ENCODE data around the gene FBN1.

FBN1 gene

DNA sequence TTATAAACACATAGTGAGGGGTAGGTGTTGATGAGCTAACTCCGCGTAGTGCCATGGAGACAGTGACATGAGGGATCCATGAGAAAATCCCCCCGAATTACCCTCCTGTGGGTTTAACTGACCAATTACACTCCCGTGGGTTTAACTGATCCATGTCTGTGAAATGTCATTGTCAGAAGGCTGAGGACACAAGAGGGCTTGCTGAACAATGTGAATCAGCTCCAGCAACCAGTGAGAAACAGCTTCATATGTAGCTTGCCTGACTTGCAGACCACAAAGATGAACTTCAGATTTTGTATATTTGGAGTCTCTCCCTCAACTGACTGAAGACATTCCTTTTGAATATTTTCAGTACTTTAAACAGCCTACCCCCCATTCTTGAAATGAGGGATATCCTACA is 144.9 kb downstream of the FBN1 start:
- Histone ChIP-seq H3K14ac (ENCODE audit: low read length in 2 of 2) (no peak overlapping the region), H3K23ac (ENCODE audit: low read length in 2 of 2) (no peak overlapping the region), H4K8ac (ENCODE audit: low read length) (no peak overlapping the region), H3K79me1 (replicated peaks; ENCODE audit: low read length, poor library complexity, severe bottlenecking) (peaks cover 4% of the 10 kb centered on the region), H3K9me3 (ENCODE audit: control insufficient read depth, low read length) (no peaks in the 10 kb centered on the region), H3K36me3 (ENCODE audit: control insufficient read depth in 1 of 2, insufficient read depth in 2 of 2, low read depth in 1 of 2, low read length in 2 of 2) (peaks cover 17 to 99% of the 10 kb centered on the region in 2 experiments), H3K9ac (ENCODE audit: low read length) (peak overlapping the region; percentile 3), H2AFZ (ENCODE audit: low read depth, low read length) (no peak overlapping the region), H3K4ac (ENCODE audit: low read depth in 1 of 2, low read length in 2 of 2) (no peak overlapping the region), H3K4me2 (ENCODE audit: low read length, poor library complexity, severe bottlenecking) (no peak overlapping the region), H3K27me3 (ENCODE audit: control insufficient read depth in 1 of 2, insufficient read depth in 1 of 2, low read length in 2 of 2) (no peaks in the 10 kb centered on the region), H3K27ac (ENCODE audit: low read length, poor library complexity, severe bottlenecking) (no peak overlapping the region), H2BK120ac (ENCODE audit: low read depth, low read length) (no peak overlapping the region), H2AK5ac (ENCODE audit: low read length, severe bottlenecking) (no peak overlapping the region), H3K4me3 (ENCODE audit: insufficient read depth in 1 of 2, low read depth in 1 of 2, low read length in 2 of 2) (no peak overlapping the region), H3K4me1 (ENCODE audit: control insufficient read depth, insufficient read depth, low read depth, low read length) (no peaks in the 10 kb centered on the region), H2BK15ac (ENCODE audit: low read depth, poor library complexity, severe bottlenecking) (no peak overlapping the region), H2BK12ac (ENCODE audit: low read length in 2 of 2) (no peak overlapping the region), H2BK5ac (ENCODE audit: low read depth, low read length, poor library complexity, severe bottlenecking) (no peak overlapping the region), H4K91ac (ENCODE audit: low read length) (no peak overlapping the region), H3K18ac (ENCODE audit: low read depth in 1 of 2, low read length in 2 of 2) (no peak overlapping the region)
- WGBS = 79% methylated on average over 4 of the region's 4 CpGs
- peak; percentile 41 for DNase-seq

DNA sequence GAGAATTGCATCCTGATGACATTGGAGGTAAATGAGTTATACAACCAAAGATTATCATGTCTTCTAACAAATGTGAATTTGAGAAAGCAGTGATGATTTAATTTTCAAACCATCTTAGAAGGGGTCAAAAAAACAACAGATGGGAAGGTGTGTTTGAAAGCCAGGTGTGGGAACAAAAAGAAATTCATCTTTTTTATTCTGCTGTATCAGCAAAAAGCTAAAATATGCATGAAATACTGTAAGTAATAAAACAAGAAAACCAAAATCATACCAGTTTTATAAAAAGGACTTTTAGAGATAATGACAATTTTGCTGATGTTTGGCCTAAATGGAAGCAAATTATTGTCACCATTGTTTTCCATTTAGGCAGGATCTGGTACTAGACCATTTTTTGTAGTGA is 145.5 kb downstream of the FBN1 start:
- Histone ChIP-seq H2AFZ (ENCODE audit: low read depth, low read length) (no peak overlapping the region), H2BK12ac (ENCODE audit: low read length in 2 of 2) (no peak overlapping the region), H2AK5ac (ENCODE audit: low read length, severe bottlenecking) (no peak overlapping the region), H3K4me1 (ENCODE audit: control insufficient read depth, insufficient read depth, low read depth, low read length) (peaks cover under 1% of the 10 kb centered on the region), H3K14ac (ENCODE audit: low read length in 2 of 2) (no peak overlapping the region), H3K23ac (ENCODE audit: low read length in 2 of 2) (no peak overlapping the region), H2BK5ac (ENCODE audit: low read depth, low read length, poor library complexity, severe bottlenecking) (no peak overlapping the region), H3K9ac (ENCODE audit: low read length) (no peak overlapping the region), H3K27me3 (ENCODE audit: control insufficient read depth in 1 of 2, insufficient read depth in 1 of 2, low read length in 2 of 2) (no peaks in the 10 kb centered on the region), H3K4me3 (ENCODE audit: insufficient read depth in 1 of 2, low read depth in 1 of 2, low read length in 2 of 2) (no peak overlapping the region), H3K36me3 (ENCODE audit: control insufficient read depth in 1 of 2, insufficient read depth in 2 of 2, low read depth in 1 of 2, low read length in 2 of 2) (peaks cover 18 to 99% of the 10 kb centered on the region in 2 experiments), H2BK120ac (ENCODE audit: low read depth, low read length) (no peak overlapping the region), H3K27ac (ENCODE audit: low read length, poor library complexity, severe bottlenecking) (no peak overlapping the region), H4K8ac (ENCODE audit: low read length) (peak overlapping the region; percentile 32), H3K4me2 (ENCODE audit: low read length, poor library complexity, severe bottlenecking) (no peak overlapping the region), H3K9me3 (ENCODE audit: control insufficient read depth, low read length) (no peaks in the 10 kb centered on the region), H3K4ac (ENCODE audit: low read depth in 1 of 2, low read length in 2 of 2) (no peak overlapping the region), H3K79me1 (replicated peaks; ENCODE audit: low read length, poor library complexity, severe bottlenecking) (peaks cover 4% of the 10 kb centered on the region), H3K18ac (ENCODE audit: low read depth in 1 of 2, low read length in 2 of 2) (no peak overlapping the region), H4K91ac (ENCODE audit: low read length) (no peak overlapping the region), H2BK15ac (ENCODE audit: low read depth, poor library complexity, severe bottlenecking) (no peak overlapping the region)
- DNase-seq = no peak

DNA sequence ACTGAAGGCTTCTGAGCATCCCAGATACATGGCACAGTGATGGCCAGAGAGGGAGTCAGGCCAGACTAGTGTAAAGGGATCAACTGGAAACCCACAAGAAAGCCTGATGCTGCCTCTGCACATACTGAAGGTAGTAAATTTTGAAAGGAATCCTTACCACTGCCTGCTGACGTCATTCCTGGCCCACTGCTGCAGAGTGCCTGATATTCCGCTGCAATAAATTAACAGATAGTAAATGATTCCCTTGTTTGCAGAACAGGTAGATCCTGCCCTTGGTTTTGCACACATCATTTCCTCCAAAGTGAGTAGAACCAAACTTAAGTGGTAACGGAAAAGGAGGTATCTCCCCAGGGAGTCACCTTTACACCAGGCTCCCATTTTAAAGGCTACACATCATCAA is 146.7 kb downstream of the FBN1 start:
- H3K4ac ChIP-seq (ENCODE audit: low read depth in 1 of 2, low read length in 2 of 2) = no peak overlapping the region
- no peak for DNase-seq
- no peak overlapping the region for H3K14ac ChIP-seq (ENCODE audit: low read length in 2 of 2)
- H3K27me3 ChIP-seq (ENCODE audit: control insufficient read depth in 1 of 2, insufficient read depth in 1 of 2, low read length in 2 of 2) = no peaks in the 10 kb centered on the region
- H2BK120ac ChIP-seq (ENCODE audit: low read depth, low read length) = no peak overlapping the region
- WGBS = 93% methylated on average over 3 of the region's 3 CpGs
- H2BK12ac ChIP-seq (ENCODE audit: low read length in 2 of 2) = no peak overlapping the region
- H3K4me3 ChIP-seq (ENCODE audit: insufficient read depth in 1 of 2, low read depth in 1 of 2, low read length in 2 of 2) = no peak overlapping the region
- no peak overlapping the region for H3K9ac ChIP-seq (ENCODE audit: low read length)
- H2BK15ac ChIP-seq (ENCODE audit: low read depth, poor library complexity, severe bottlenecking) = no peak overlapping the region
- H3K4me1 ChIP-seq (ENCODE audit: control insufficient read depth, insufficient read depth, low read depth, low read length) = peaks cover 2% of the 10 kb centered on the region
- no peak overlapping the region for H2AFZ ChIP-seq (ENCODE audit: low read depth, low read length)
- no peak overlapping the region for H3K4me2 ChIP-seq (ENCODE audit: low read length, poor library complexity, severe bottlenecking)
- no peak overlapping the region for H2BK5ac ChIP-seq (ENCODE audit: low read depth, low read length, poor library complexity, severe bottlenecking)
- H4K91ac ChIP-seq (ENCODE audit: low read length) = no peak overlapping the region
- H3K18ac ChIP-seq (ENCODE audit: low read depth in 1 of 2, low read length in 2 of 2) = no peak overlapping the region
- H2AK5ac ChIP-seq (ENCODE audit: low read length, severe bottlenecking) = no peak overlapping the region
- no peak overlapping the region for H3K27ac ChIP-seq (ENCODE audit: low read length, poor library complexity, severe bottlenecking)
- H3K9me3 ChIP-seq (ENCODE audit: control insufficient read depth, low read length) = no peaks in the 10 kb centered on the region
- no peak overlapping the region for H3K23ac ChIP-seq (ENCODE audit: low read length in 2 of 2)
- H3K79me1 ChIP-seq (replicated peaks; ENCODE audit: low read length, poor library complexity, severe bottlenecking) = peaks cover 4% of the 10 kb centered on the region
- peaks cover 17 to 99% of the 10 kb centered on the region in 2 experiments for H3K36me3 ChIP-seq (ENCODE audit: control insufficient read depth in 1 of 2, insufficient read depth in 2 of 2, low read depth in 1 of 2, low read length in 2 of 2)
- no peak overlapping the region for H4K8ac ChIP-seq (ENCODE audit: low read length)

DNA sequence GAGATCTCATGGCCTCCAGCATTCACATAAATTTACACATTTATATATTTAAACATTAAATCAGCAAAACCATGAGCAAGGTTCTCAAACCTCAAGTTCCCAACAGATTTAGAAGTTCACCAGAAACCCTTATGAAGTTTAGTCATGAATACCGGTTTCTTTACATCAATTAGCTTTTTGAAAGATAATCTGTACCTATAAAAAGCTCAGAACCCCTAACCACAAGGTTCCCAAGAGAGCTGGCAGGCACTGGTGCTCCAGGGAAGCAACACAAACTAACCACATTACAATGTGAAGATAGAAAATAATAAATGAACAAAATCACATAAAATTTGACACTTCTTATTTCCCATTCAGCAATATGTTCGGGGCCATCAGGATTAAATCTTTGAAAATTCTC is 150.9 kb downstream of the FBN1 start:
- H2AFZ ChIP-seq (ENCODE audit: low read depth, low read length) = no peak overlapping the region
- 68% methylated on average over 2 of the region's 2 CpGs for WGBS
- peaks cover 23 to 91% of the 10 kb centered on the region in 2 experiments for H3K36me3 ChIP-seq (ENCODE audit: control insufficient read depth in 1 of 2, insufficient read depth in 2 of 2, low read depth in 1 of 2, low read length in 2 of 2)
- no peak overlapping the region for H3K4me2 ChIP-seq (ENCODE audit: low read length, poor library complexity, severe bottlenecking)
- no peaks in the 10 kb centered on the region for H3K27me3 ChIP-seq (ENCODE audit: control insufficient read depth in 1 of 2, insufficient read depth in 1 of 2, low read length in 2 of 2)
- no peak overlapping the region for H4K8ac ChIP-seq (ENCODE audit: low read length)
- no peak overlapping the region for H3K18ac ChIP-seq (ENCODE audit: low read depth in 1 of 2, low read length in 2 of 2)
- no peak overlapping the region for H2BK12ac ChIP-seq (ENCODE audit: low read length in 2 of 2)
- peaks cover 2% of the 10 kb centered on the region for H3K4me1 ChIP-seq (ENCODE audit: control insufficient read depth, insufficient read depth, low read depth, low read length)
- H3K9me3 ChIP-seq (ENCODE audit: control insufficient read depth, low read length) = no peaks in the 10 kb centered on the region
- no peak overlapping the region for H3K27ac ChIP-seq (ENCODE audit: low read length, poor library complexity, severe bottlenecking)
- peaks cover 13% of the 10 kb centered on the region for H3K79me1 ChIP-seq (replicated peaks; ENCODE audit: low read length, poor library complexity, severe bottlenecking)
- H2BK5ac ChIP-seq (ENCODE audit: low read depth, low read length, poor library complexity, severe bottlenecking) = no peak overlapping the region
- peak; percentile 21 for DNase-seq
- H3K4ac ChIP-seq (ENCODE audit: low read depth in 1 of 2, low read length in 2 of 2) = no peak overlapping the region
- H3K4me3 ChIP-seq (ENCODE audit: insufficient read depth in 1 of 2, low read depth in 1 of 2, low read length in 2 of 2) = no peak overlapping the region
- no peak overlapping the region for H2BK120ac ChIP-seq (ENCODE audit: low read depth, low read length)
- H2AK5ac ChIP-seq (ENCODE audit: low read length, severe bottlenecking) = no peak overlapping the region
- no peak overlapping the region for H3K23ac ChIP-seq (ENCODE audit: low read length in 2 of 2)
- peak overlapping the region; percentile 89 for H3K9ac ChIP-seq (ENCODE audit: low read length)
- H4K91ac ChIP-seq (ENCODE audit: low read length) = no peak overlapping the region
- H2BK15ac ChIP-seq (ENCODE audit: low read depth, poor library complexity, severe bottlenecking) = no peak overlapping the region
- H3K14ac ChIP-seq (ENCODE audit: low read length in 2 of 2) = no peak overlapping the region

Measured in mesenchymal stem cell (in vitro differentiated cells and primary cell).